Activated B cell treated with CpG ODN at 0.5 μM for 24 hours (primary cell): ENCODE measurements around the gene OR4K17. TPM values are rescaled to one million over a fixed set of nuclear protein-coding genes. Genes with fewer than 3 reads are reported as not detected.
"Not testable (repeated sequence)": the region's sequence is repeated elsewhere in the genome, so short reads cannot be mapped to it uniquely, and the experiment has no call there.

Experiments used
- ATAC-seq: fragments of 200-7000 bp; cut with Tn5 transposase; one replicate; pipeline ENCODE4 v1.10.0; 2021; ENCODE audit warnings: low read depth, mild to moderate bottlenecking, moderate library complexity
- CTCF ChIA-PET: fragments of 350-600 bp; sonication (Branson Sonifier 250); formaldehyde crosslinking; loops from one replicate; lab custom pipeline; 2021; ENCODE audit warnings: antibody characterized with exemption; lab: Charles Lee
- POLR2A ChIA-PET: fragments of 350-600 bp; sonication (Branson Sonifier 250); formaldehyde crosslinking; loops from one replicate; lab custom pipeline; 2021; ENCODE audit warnings: antibody characterized with exemption; lab: Charles Lee
- DNase-seq: peaks from one replicate; pipeline ENCODE4 v3.0.0; 2022
- H3K27ac Mint-ChIP-seq: one replicate; pipeline ENCODE4 v1.8.0; 2020; ENCODE audit warnings: mixed read lengths
- H3K27me3 Mint-ChIP-seq: one replicate; pipeline ENCODE4 v1.8.0; 2021; ENCODE audit warnings: mixed read lengths
- H3K36me3 Mint-ChIP-seq: one replicate; pipeline ENCODE4 v1.8.0; 2021; ENCODE audit warnings: low read depth, mixed read lengths
- H3K4me1 Mint-ChIP-seq: one replicate; pipeline ENCODE4 v1.8.0; 2021; ENCODE audit warnings: mixed read lengths
- H3K4me3 Mint-ChIP-seq: one replicate; pipeline ENCODE4 v1.8.0; 2020; ENCODE audit warnings: mild to moderate bottlenecking, mixed read lengths
- H3K9me3 Mint-ChIP-seq: one replicate; pipeline ENCODE4 v1.8.0; 2020; ENCODE audit warnings: mixed read lengths
- intact Hi-C: fragments of 100-400 bp; cut with micrococcal nuclease; formaldehyde crosslinking; loops from one replicate; pipeline ENCODE4 v1.15.1; 2024
- total RNA-seq: library from RNA; stranded (reverse); gene quantifications from 2 replicates; pipeline ENCODE4 v1.2.3, GENCODE V29; 2022
- TF ChIP-seq, protein P1 (sequence below): fragments of 200-600 bp; IDR thresholded peaks from one replicate; pipeline ENCODE4 v1.8.0; 2022; ENCODE audit warnings: antibody characterized with exemption, mild to moderate bottlenecking

Gene OR4K17, protein sequence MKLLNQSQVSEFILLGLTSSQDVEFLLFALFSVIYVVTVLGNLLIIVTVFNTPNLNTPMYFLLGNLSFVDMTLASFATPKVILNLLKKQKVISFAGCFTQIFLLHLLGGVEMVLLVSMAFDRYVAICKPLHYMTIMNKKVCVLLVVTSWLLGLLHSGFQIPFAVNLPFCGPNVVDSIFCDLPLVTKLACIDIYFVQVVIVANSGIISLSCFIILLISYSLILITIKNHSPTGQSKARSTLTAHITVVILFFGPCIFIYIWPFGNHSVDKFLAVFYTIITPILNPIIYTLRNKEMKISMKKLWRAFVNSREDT
- not detected in 2 replicates for total RNA-seq

DNA sequence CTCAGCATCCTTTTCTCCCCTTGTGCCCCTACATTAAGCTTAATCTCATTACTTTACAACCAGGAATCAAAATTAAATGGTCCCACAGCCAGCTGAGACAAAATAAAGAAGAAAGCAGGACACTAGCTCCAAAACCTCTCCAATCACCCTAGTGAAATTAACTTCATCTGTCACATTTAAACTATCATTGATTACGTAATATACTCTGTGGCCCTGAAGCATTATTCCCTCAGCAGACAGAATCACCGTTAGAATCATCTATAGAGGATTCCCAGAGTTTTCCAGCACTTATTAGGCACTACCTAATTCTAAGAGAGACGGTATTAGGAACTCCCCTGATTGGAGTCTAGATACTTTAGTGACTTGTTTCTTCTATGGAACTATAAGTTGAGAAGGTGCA is at the start of gene OR4K17:
Gene OR4K17, plus strand, starts transcription at position 302 of the 400 bp plus-strand sequence. CDS start 6,761 bp downstream, outside the sequence.
- no peak within 1 kb of the TSS for H3K27ac Mint-ChIP-seq
- ATAC-seq = no peak
- CTCF ChIA-PET = no interaction called here
- peaks cover 4% of the 10 kb centered on the region for H3K27me3 Mint-ChIP-seq
- no peaks in the 10 kb centered on the region for H3K4me1 Mint-ChIP-seq
- TF ChIP-seq, protein P1, sequence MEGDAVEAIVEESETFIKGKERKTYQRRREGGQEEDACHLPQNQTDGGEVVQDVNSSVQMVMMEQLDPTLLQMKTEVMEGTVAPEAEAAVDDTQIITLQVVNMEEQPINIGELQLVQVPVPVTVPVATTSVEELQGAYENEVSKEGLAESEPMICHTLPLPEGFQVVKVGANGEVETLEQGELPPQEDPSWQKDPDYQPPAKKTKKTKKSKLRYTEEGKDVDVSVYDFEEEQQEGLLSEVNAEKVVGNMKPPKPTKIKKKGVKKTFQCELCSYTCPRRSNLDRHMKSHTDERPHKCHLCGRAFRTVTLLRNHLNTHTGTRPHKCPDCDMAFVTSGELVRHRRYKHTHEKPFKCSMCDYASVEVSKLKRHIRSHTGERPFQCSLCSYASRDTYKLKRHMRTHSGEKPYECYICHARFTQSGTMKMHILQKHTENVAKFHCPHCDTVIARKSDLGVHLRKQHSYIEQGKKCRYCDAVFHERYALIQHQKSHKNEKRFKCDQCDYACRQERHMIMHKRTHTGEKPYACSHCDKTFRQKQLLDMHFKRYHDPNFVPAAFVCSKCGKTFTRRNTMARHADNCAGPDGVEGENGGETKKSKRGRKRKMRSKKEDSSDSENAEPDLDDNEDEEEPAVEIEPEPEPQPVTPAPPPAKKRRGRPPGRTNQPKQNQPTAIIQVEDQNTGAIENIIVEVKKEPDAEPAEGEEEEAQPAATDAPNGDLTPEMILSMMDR = no peak
- POLR2A ChIA-PET = no interaction called here
- no peak for DNase-seq
- no peaks in the 10 kb centered on the region for H3K36me3 Mint-ChIP-seq
- no peak within 1 kb of the TSS for H3K4me3 Mint-ChIP-seq
- intact Hi-C loops = no loop called here
- no peaks in the 10 kb centered on the region for H3K9me3 Mint-ChIP-seq

DNA sequence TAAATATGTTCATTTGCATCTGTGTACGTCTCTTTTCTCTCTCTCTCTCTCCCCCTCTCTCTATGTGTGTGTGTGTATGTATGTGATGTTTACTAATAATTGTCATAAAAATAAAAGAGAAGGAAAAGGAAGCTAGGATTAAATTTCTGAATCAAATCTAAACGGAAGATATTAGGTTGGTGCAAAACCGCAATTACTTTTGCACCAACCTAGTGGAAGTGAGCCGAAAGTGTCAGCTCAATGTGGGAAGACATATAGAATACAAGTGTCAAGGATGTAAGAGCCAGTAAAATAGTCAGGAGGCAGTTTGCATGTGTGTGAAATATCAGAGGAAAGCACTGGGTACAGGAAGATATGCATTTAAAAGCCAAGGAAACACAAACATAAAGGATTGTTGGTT is 18.5 kb upstream of the OR4K17 start:
- CTCF ChIA-PET = no interaction called here
- Mint-ChIP-seq H3K4me1 (no peaks in the 10 kb centered on the region), H3K36me3 (no peaks in the 10 kb centered on the region), H3K27ac (no peak overlapping the region), H3K27me3 (no peaks in the 10 kb centered on the region), H3K9me3 (no peaks in the 10 kb centered on the region), H3K4me3 (no peak overlapping the region)
- POLR2A ChIA-PET = no interaction called here
- intact Hi-C loops = no loop called here
- TF ChIP-seq, protein P1 = no peak
- ATAC-seq = no peak
- no peak for DNase-seq

DNA sequence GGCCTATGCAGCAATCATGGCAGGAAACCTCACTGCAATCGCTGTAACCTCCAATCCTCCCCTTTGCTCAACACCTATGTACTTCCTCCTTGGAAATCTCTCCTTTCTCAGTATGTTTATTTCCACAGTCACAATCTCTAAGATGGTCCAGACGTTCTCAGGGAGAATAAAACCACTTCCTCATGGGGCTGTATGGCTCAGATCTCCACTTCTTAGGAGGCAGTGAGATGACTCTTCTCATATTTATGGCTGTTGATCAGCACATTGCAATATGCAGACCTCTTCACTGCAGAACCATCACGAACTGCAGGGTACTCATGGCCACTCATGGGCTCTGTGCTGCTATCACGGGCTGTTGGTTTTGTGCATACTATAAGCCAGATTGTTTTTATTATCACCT is 17.1 kb upstream of the OR4K17 start:
- H3K4me3 Mint-ChIP-seq = no peak overlapping the region
- CTCF ChIA-PET = no interaction called here
- no peak for ATAC-seq
- TF ChIP-seq, protein P1 = no peak
- no peaks in the 10 kb centered on the region for H3K36me3 Mint-ChIP-seq
- POLR2A ChIA-PET = no interaction called here
- no peaks in the 10 kb centered on the region for H3K4me1 Mint-ChIP-seq
- no peaks in the 10 kb centered on the region for H3K27me3 Mint-ChIP-seq
- no peak overlapping the region for H3K27ac Mint-ChIP-seq
- intact Hi-C loops = no loop called here
- no peaks in the 10 kb centered on the region for H3K9me3 Mint-ChIP-seq
- DNase-seq = no peak

DNA sequence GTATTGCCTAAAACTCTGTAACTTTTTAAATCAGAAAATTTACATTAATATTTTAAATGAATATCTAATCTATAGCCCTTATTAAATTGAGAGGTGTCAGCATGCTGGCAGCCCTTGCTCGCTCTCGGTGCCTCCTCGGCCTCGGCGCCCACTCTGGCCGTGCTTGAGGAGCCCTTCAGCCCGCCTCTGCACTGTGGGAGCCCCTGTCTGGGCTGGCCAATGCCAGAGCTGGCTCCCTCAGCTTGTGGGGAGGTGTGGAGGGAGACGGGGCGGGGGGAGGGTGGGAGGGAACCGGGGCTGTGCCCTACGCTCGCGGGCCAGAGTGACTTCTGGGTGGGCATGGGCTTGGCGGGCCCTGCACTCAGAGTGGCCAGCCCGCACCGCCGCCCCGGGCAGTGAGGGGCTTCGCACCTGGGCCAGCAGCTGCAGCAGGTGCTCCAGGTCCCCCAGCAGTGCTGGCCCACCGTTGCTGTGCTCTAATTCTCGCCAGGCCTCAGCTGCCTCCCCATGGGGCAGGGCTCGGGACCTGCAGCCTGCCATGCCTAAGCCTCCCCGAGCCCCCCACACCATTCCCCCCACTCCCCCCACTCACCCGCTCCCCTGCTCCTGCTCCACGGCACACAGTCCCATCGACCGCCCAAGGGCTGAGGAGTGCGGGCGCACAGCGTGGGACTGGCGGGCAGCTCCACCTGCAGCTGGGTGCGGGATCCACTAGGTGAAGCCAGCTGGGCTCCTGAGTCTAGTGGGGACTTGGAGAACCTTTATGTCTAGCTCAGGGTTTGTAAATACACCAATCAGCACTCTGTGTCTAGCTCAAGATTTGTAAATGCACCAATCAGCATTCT is 11.4 kb upstream of the OR4K17 start:
- DNase-seq, ATAC-seq, H3K27ac Mint-ChIP-seq, POLR2A ChIA-PET, H3K4me1 Mint-ChIP-seq, intact Hi-C loops, H3K4me3 Mint-ChIP-seq, H3K27me3 Mint-ChIP-seq, CTCF ChIA-PET, H3K36me3 Mint-ChIP-seq, H3K9me3 Mint-ChIP-seq: not testable (repeated sequence)

DNA sequence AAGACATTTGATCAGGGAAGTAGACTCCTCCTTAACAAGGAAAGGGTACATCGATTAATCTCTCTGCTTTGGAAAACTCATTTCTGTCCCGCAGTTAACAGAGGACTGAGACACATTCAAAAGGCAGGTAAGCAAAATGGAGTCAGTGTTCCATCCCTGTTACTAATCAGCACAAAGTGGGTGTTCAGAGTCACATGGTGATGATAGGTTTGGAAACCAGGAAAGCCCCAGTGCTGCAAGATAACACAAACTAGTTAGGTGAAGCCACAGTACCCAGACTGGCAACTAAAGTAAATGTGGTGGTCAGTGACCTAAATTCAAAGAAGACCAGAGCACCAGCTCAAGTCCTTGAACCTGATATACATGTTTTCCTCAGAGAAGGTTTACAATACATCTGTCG is 1.8 kb downstream of the OR4K17 start:
- intact Hi-C loops = no loop called here
- DNase-seq (no peak), ATAC-seq (no peak)
- TF ChIP-seq, protein P1 = no peak
- ChIA-PET CTCF (no interaction called here), POLR2A (no interaction called here)
- H3K9me3 Mint-ChIP-seq = no peaks in the 10 kb centered on the region
- H3K27ac Mint-ChIP-seq = no peak overlapping the region
- no peaks in the 10 kb centered on the region for H3K36me3 Mint-ChIP-seq
- peaks cover 4% of the 10 kb centered on the region for H3K27me3 Mint-ChIP-seq
- H3K4me3 Mint-ChIP-seq = no peak overlapping the region
- H3K4me1 Mint-ChIP-seq = no peaks in the 10 kb centered on the region
